SK-N-SH (cell line): Measurements from ENCODE around the gene CDKAL1. TPM values are rescaled to one million over a fixed set of nuclear protein-coding genes. Genes with fewer than 3 reads are reported as not detected.
A peak's percentile ranks its signal among the peaks of the same experiment; 100 is the strongest.

Experiments used
- CTCF ChIA-PET: fragments of 300-600, 350-600 bp; formaldehyde crosslinking; extraction: SDS; loops from one replicate; lab custom pipeline; 2021; lab: Yijun Ruan, JAX
- POLR2A ChIA-PET: fragments of 350-600 bp; sonication (Branson Sonifier 250); formaldehyde crosslinking; extraction: SDS; loops from one replicate; lab custom pipeline; 2020; ENCODE audit warnings: antibody characterized with exemption, inconsistent platforms; lab: Yijun Ruan, JAX
- DNase-seq: peaks from one replicate; pipeline ENCODE4 v3.0.0; 2012
- H2AFZ ChIP-seq: fragments of 200-600 bp; sonication (generic); 2 replicates; pipeline ENCODE4 v1.8.1; 2016; ENCODE audit warnings: antibody characterized with exemption, mild to moderate bottlenecking, low read depth
- H3F3A ChIP-seq: fragments of 200-600 bp; sonication (generic); replicated peaks from 2 replicates; pipeline ENCODE3; 2016; ENCODE audit warnings: antibody characterized with exemption, mild to moderate bottlenecking; ENCODE audit not compliant: insufficient read depth
- H3K27ac ChIP-seq, 2 experiments: fragments of 200-500 bp in 1 of 2; fragments of 200-600 bp in 1 of 2; sonication (Bioruptor generic) in 1 of 2; sonication (generic), shearing (Covaris generic) in 1 of 2; 2 replicates each; pipeline versions ENCODE4 v1.5.1 to v1.6.1; 2014 to 2016; ENCODE audit warnings: low read depth in 2 of 2, inconsistent platforms in 1 of 2, low read length in 1 of 2, mild to moderate bottlenecking in 1 of 2, mixed read lengths in 1 of 2
- H3K27me3 ChIP-seq: fragments of 200-600 bp; sonication (generic), shearing (Covaris generic); 2 replicates; pipeline ENCODE4 v1.6.1; 2016; ENCODE audit warnings: mixed run types; ENCODE audit not compliant: insufficient read depth
- H3K36me3 ChIP-seq, 2 experiments: fragments of 200-500 bp in 1 of 2; fragments of 200-600 bp in 1 of 2; sonication (Bioruptor generic) in 1 of 2; sonication (generic) in 1 of 2; replicated peaks in 1 of 2; 2 replicates each; pipeline versions ENCODE3 to v1.5.1; 2014 to 2016; ENCODE audit warnings: low read length in 1 of 2, mild to moderate bottlenecking in 1 of 2; ENCODE audit not compliant: insufficient read depth in 2 of 2, control insufficient read depth in 1 of 2
- H3K4me1 ChIP-seq, 2 experiments: fragments of 200-500 bp in 1 of 2; fragments of 200-600 bp in 1 of 2; sonication (Bioruptor generic) in 1 of 2; sonication (generic), shearing (Covaris generic) in 1 of 2; 2 replicates each; pipeline versions ENCODE4 v1.5.1 to v1.6.1; 2014 to 2016; ENCODE audit warnings: low read depth in 1 of 2, low read length in 1 of 2, mixed run types in 1 of 2; ENCODE audit not compliant: insufficient read depth in 2 of 2, control insufficient read depth in 1 of 2
- H3K4me2 ChIP-seq: fragments of 200-600 bp; sonication (generic), shearing (Covaris generic); 2 replicates; pipeline ENCODE4 v1.6.1; 2017; ENCODE audit warnings: mixed run types
- H3K4me3 ChIP-seq, 2 experiments: fragments of 200-500 bp in 1 of 2; fragments of 200-600 bp in 1 of 2; sonication (Bioruptor generic) in 1 of 2; sonication (generic), shearing (Covaris generic) in 1 of 2; 2 replicates each; pipeline versions ENCODE4 v1.5.1 to v1.8.1; 2014 to 2016; ENCODE audit warnings: low read depth in 2 of 2, inconsistent platforms in 1 of 2, low read length in 1 of 2, mild to moderate bottlenecking in 1 of 2, mixed read lengths in 1 of 2, moderate library complexity in 1 of 2
- H3K79me2 ChIP-seq: fragments of 200-600 bp; sonication (generic); 2 replicates; pipeline ENCODE4 v1.8.1; 2017; ENCODE audit warnings: mild to moderate bottlenecking; ENCODE audit not compliant: insufficient read depth
- H3K9ac ChIP-seq: fragments of 200-600 bp; sonication (generic); 2 replicates; pipeline ENCODE4 v1.6.1; 2017; ENCODE audit warnings: mixed run types
- H3K9me2 ChIP-seq: fragments of 200-600 bp; sonication (generic); 2 replicates; pipeline ENCODE4 v1.6.1; 2017; ENCODE audit warnings: mixed run types
- H3K9me3 ChIP-seq: fragments of 200-600 bp; sonication (generic); 2 replicates; pipeline ENCODE4 v1.6.1; 2017; ENCODE audit warnings: mixed run types, mild to moderate bottlenecking, moderate library complexity
- H4K20me1 ChIP-seq: fragments of 200-600 bp; sonication (generic); 2 replicates; pipeline ENCODE4 v1.6.1; 2017; ENCODE audit warnings: mild to moderate bottlenecking, mixed run types; ENCODE audit not compliant: insufficient read depth
- CHD2 ChIP-seq: fragments of 150-350 bp; IDR thresholded peaks from 2 replicates; pipeline ENCODE4 v1.6.1; 2018; ENCODE audit warnings: low read length; ENCODE audit not compliant: partially characterized antibody
- EP300 ChIP-seq, 2 experiments: IDR thresholded peaks; 2 replicates each; pipeline versions ENCODE4 v1.4.0 to v1.6.1; 2012; ENCODE audit warnings: borderline replicate concordance in 1 of 2, low read depth in 1 of 2, low read length in 1 of 2
- EZH2phosphoT487 ChIP-seq: fragments of 200-600 bp; sonication (generic); IDR thresholded peaks from 2 replicates; pipeline ENCODE4 v1.6.1; 2017; ENCODE audit warnings: low read depth, mixed run types, mild to moderate bottlenecking, antibody characterized with exemption, moderate library complexity, borderline replicate concordance
- FOSL2 ChIP-seq: IDR thresholded peaks from 2 replicates; pipeline ENCODE4 v1.4.0; 2012; ENCODE audit warnings: low read depth, mild to moderate bottlenecking, moderate library complexity, borderline replicate concordance
- FOXJ3 ChIP-seq: sonication (generic); formaldehyde crosslinking; IDR thresholded peaks from 2 replicates; pipeline ENCODE4 v1.5.1; 2020; ENCODE audit warnings: mild to moderate bottlenecking, missing genetic modification reagents
- GATA2 ChIP-seq: sonication (generic); formaldehyde crosslinking; IDR thresholded peaks from 2 replicates; pipeline ENCODE4 v1.5.0; 2020; ENCODE audit warnings: mild to moderate bottlenecking, missing genetic modification reagents
- JUND ChIP-seq: IDR thresholded peaks from 2 replicates; pipeline ENCODE4 v1.4.0; 2012
- MAX ChIP-seq: IDR thresholded peaks from 2 replicates; pipeline ENCODE4 v1.4.0; 2012; ENCODE audit warnings: low read depth
- MXI1 ChIP-seq: IDR thresholded peaks from 2 replicates; pipeline ENCODE4 v1.6.1; 2012; ENCODE audit warnings: mild to moderate bottlenecking, low read depth, low read length, improper control_type of control experiment
- NRF1 ChIP-seq: IDR thresholded peaks from 2 replicates; pipeline ENCODE4 v1.6.1; 2012; ENCODE audit warnings: low read depth, mild to moderate bottlenecking, low read length
- SIN3A ChIP-seq: IDR thresholded peaks from 2 replicates; pipeline ENCODE4 v1.6.1; 2012; ENCODE audit warnings: low read depth, mild to moderate bottlenecking, low read length, moderate library complexity, borderline replicate concordance
- TCF12 ChIP-seq: IDR thresholded peaks from 2 replicates; pipeline ENCODE4 v1.4.0; 2012
- TEAD4 ChIP-seq: IDR thresholded peaks from 2 replicates; pipeline ENCODE4 v1.4.0; 2012; ENCODE audit warnings: mild to moderate bottlenecking, borderline replicate concordance; ENCODE audit not compliant: insufficient read depth
- USF2 ChIP-seq: fragments of 150-350 bp; IDR thresholded peaks from 2 replicates; pipeline ENCODE4 v1.6.1; 2017; ENCODE audit warnings: antibody characterized with exemption, low read length, low read depth, borderline replicate concordance
- WGBS: methylation state at CpG from one replicate; pipeline ENCODE4 v1.1.6; 2017; ENCODE audit warnings: low lambda C conversion rate; 5-methylcytosine and 5-hydroxymethylcytosine counted together
- polyA plus RNA-seq, 3 experiments: library from polyadenylated mRNA; depleted of rRNA; stranded (reverse); fragments of >200 nt; gene quantifications; 2 replicates each; pipeline ENCODE4 v1.2.3, GENCODE V29; 2012
- TF ChIP-seq, protein P1 (sequence below): IDR thresholded peaks from 2 replicates; pipeline ENCODE4 v1.4.0; 2012; ENCODE audit warnings: low read depth, borderline replicate concordance

Gene CDKAL1
- polyA plus RNA-seq, 1 of the 3 experiments (the other 2 are of a cell fraction), result 2.6 TPM

DNA sequence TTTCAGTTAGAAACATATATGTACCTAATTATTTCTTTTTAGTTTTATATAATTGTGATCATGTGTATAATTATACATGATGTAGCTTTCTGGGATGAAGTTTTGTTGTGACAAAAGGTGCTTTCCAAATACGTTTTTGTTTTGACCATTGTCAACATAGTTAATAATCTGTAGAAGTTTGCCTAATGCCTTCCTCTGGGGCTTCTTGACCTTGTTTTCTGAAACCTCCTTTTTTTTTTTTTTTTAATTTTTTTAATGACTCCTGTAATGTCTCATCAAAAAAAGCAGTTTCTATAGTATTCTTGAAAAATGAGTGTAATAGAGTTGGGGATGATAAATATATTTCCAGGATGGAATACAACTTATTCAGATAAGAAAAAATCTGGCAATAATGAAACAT is 624.6 kb downstream of the CDKAL1 start:
- Histone ChIP-seq H2AFZ (no peak overlapping the region), H3K4me3 (no peak overlapping the region), H3K4me2 (no peak overlapping the region), H3K27me3 (no peaks in the 10 kb centered on the region)
- TF ChIP-seq SIN3A (no peak), GATA2 (CRISPR knock-in tag) (no peak), CHD2 (no peak)
- TF ChIP-seq, all 33 proteins: peak for 0
- peak overlapping the region in 1 of 2 experiments; percentile 98; a peak in 2 of 4 replicates for H3K27ac ChIP-seq
- no peaks in the 10 kb centered on the region for H4K20me1 ChIP-seq
- no peaks in the 10 kb centered on the region for H3K9me3 ChIP-seq
- H3K9me2 ChIP-seq, result no peaks in the 10 kb centered on the region
- ChIA-PET POLR2A (interaction anchor here (0.9 to 2.0 kb wide), 6 partner anchors 42 to 439 kb away, joined by 3 to 20 read pairs (median 6); partner anchors contain the start of gene SOX4), CTCF (interaction anchor here (1.3 to 1.5 kb wide), 2 partner anchors 17 to 429 kb away, joined by 3 to 6 read pairs; no protein-coding TSS in a partner anchor)
- DNase-seq, result no peak
- 73% methylated on average over 1 of the region's 1 CpG for WGBS
- H3K9ac ChIP-seq, result no peak overlapping the region
- no peaks in the 10 kb centered on the region for H3K79me2 ChIP-seq
- no peaks in the 10 kb centered on the region for H3F3A ChIP-seq
- H3K4me1 ChIP-seq, result peaks cover 0 to 25% of the 10 kb centered on the region in 2 experiments; a peak in 2 of 4 replicates
- no peaks in the 10 kb centered on the region for H3K36me3 ChIP-seq

- Histone ChIP-seq H3K9ac (no peak overlapping the region), H3K9me2 (no peaks in the 10 kb centered on the region), H3K36me3 (no peaks in the 10 kb centered on the region), H4K20me1 (no peaks in the 10 kb centered on the region), H3K9me3 (no peaks in the 10 kb centered on the region), H3K4me2 (no peak overlapping the region), H3K27me3 (no peaks in the 10 kb centered on the region)
- CTCF ChIA-PET, result interaction anchor here (1.3 kb wide), 1 partner anchor 17 kb away, joined by 3 read pairs; no protein-coding TSS in a partner anchor
- DNase-seq, result no peak
- TF ChIP-seq TEAD4 (no peak), JUND (no peak), EP300 (IDR thresholded peaks at IDR 0.05; ENCODE audit: borderline replicate concordance in 1 of 2, low read depth in 1 of 2, low read length in 1 of 2) (no peak), TCF12 (no peak), FOXJ3 (no peak), NRF1 (no peak), CHD2 (no peak), FOSL2 (no peak), MXI1 (no peak), EZH2phosphoT487 (no peak), USF2 (no peak), MAX (no peak)
- TF ChIP-seq, protein P1, sequence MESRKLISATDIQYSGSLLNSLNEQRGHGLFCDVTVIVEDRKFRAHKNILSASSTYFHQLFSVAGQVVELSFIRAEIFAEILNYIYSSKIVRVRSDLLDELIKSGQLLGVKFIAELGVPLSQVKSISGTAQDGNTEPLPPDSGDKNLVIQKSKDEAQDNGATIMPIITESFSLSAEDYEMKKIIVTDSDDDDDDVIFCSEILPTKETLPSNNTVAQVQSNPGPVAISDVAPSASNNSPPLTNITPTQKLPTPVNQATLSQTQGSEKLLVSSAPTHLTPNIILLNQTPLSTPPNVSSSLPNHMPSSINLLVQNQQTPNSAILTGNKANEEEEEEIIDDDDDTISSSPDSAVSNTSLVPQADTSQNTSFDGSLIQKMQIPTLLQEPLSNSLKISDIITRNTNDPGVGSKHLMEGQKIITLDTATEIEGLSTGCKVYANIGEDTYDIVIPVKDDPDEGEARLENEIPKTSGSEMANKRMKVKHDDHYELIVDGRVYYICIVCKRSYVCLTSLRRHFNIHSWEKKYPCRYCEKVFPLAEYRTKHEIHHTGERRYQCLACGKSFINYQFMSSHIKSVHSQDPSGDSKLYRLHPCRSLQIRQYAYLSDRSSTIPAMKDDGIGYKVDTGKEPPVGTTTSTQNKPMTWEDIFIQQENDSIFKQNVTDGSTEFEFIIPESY, result no peak
- TF ChIP-seq, all 33 proteins: peak for 0
- 86% methylated on average over 3 of the region's 3 CpGs for WGBS
- Histone ChIP-seq H3F3A (no peaks in the 10 kb centered on the region), H2AFZ (no peak overlapping the region), H3K4me1 (peaks cover 0 to 25% of the 10 kb centered on the region in 2 experiments; a peak in 2 of 4 replicates), H3K79me2 (no peaks in the 10 kb centered on the region), H3K27ac (peak overlapping the region in 1 of 2 experiments; percentile 98; a peak in 2 of 4 replicates), H3K4me3 (no peak overlapping the region)
- POLR2A ChIA-PET, result interaction anchor here (2.0 kb wide), 1 partner anchor 41 kb away, joined by 20 read pairs; no protein-coding TSS in a partner anchor
Observed at GRCh38 chr6:21159465-21159864, 625.2 kb downstream of the CDKAL1 start.
